ENCODE measurements around the gene TMEM131L.

- TF ChIP-seq MAX (IDR thresholded peaks at IDR 0.05) = no peak
- TF ChIP-seq ZBTB7A (IDR thresholded peaks at IDR 0.05; ENCODE audit: low read depth) = no peak
- TF ChIP-seq CREB1 (IDR thresholded peaks at IDR 0.05; ENCODE audit: low read depth) = no peak
- no peak for TF ChIP-seq REST (IDR thresholded peaks at IDR 0.05; ENCODE audit: low read depth)
Measured at GRCh38 chr4:153480704-153481103, 14.5 kb downstream of the TMEM131L start.

Measured in Ishikawa (cell line).